ENCODE measurements around the gene CHRND. TPM values are rescaled to one million over a fixed set of nuclear protein-coding genes. Genes with fewer than 3 reads are reported as not detected.

The CHRND gene
- total RNA-seq, 1 donor from 2014 or later, result not detected

DNA sequence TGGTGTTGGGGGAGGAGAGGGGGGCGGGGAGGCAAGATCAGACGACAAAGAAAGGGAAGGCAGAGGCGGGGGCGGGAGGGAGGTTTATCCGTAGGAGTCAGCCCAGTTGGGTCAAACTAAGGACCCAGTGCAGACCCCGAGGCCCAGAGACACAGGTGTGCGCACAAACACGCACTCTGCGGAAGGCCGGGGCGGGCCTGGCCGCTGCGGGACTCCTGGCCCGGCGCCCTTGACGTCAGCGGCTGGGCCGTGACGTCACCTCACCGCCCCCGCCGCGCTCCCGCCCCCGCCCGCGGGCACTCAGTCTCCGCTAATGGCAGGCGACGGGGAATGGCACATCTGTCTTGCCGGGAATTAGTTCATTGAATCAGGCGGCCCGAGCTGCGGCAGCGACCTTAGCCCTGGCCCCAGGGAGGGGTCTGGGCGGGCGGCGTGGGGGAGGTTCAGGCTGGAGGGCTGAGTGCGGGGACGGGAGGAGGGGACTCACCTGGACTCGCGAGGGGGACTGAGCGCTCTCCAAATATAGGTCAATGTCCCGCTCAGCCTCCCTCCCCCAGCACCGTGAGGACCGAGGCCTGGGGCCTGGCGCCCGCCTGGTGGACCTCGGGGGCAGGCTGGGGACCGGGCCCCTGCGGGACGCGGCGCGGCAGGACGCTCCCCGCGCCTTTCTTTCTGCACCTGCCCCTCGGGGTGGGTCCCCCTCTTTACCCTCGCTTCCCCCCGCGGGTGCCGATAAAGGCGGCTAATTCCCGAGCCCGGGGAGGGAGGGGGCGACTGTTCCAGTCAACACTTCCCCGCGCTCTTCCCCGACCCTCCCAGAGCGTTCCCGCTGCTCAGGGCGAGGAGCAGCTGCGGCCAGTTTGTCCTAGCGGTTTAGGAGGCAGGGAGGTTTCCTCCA is 22.8 kb upstream of the CHRND start:
- DNase-seq (ENCODE audit: low spot score), result no peak

DNA sequence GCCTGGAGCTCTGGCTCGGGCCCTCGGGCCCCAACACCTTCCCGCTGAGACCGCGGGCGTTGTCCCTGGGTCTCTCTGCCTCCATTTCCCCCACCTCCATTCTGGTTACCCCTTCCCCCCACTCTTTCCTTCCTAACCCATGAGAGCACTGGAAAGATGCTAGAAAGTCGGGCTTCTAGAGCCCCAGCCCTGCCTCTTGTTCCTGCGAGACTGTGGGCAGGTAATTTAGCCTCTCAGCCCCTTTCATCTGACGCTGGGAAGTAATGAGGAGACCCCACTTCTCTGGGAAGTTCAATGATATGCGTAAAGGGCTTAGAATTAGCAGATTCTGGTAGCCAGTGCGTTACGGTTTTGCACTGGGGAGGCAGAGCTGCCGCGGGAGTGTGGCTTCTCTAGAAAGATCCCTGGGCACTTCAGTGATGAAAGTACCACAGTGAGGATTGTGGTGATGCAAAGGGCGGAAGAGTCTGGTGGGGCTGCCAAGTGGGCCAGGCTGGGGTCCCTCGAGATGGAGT is 22.1 kb upstream of the CHRND start:
- DNase-seq (ENCODE audit: low spot score), result no peak

DNA sequence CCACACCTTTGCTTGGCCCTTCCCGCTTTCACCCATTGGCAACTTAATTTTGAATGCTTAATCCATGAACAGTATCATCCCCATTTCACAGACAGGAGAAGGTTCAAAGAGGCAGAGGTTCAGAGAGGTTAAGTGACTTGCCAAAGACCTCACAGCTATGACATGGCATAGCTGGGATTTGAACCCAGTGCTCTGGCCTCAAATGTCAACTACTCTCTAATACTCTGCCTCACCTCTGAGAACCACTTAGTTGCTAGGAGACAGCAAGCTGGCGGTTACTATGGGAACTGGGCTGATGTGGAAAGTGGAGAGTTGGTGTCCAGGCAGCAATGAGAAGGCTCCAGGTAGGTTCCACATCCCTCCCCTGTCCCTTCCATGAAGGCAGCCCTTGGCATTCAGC is 21.5 kb upstream of the CHRND start:
- no peak for DNase-seq (ENCODE audit: low spot score)

DNA sequence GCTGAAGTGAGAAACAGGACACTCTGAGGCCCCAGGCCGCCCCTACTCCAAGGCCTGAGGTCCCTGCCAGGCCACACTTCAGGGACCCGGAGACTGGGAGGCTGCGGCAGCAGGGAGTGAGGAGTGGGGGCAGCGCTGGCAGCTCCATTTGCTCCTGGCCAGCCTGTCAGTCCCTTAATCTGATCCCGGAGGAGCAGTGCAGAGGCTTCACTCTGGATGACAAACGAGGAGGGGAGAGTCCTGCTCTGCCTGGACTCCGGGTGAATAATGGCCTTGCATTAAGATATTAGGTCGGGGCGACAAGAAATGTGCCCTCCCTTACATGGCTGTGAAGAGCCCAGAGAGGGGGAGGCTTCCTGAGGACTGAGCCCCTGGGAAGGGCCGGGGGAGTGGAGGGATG is 20.1 kb upstream of the CHRND start:
- no peak for DNase-seq (ENCODE audit: low spot score)

DNA sequence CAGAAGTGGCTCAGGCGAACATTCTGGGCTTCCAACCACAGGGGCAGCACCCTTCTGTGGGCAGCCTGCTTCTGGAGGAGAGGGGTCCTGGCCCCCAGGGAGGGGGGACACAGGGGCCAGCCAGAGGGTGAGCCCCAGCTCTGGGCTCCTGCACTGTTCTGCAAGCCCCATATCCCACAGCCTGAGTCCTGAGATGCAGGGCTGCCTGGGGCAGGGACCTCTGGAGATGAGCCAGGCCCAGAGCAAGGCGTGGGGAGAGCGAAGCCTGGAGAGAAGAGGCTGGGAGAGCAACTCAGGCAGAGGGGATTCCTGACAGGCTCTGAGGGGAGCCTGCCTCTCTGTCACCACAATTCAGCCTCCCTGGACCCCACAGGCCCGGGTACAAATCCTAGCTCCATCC is 19.3 kb upstream of the CHRND start:
- DNase-seq (ENCODE audit: low spot score), result no peak

DNA sequence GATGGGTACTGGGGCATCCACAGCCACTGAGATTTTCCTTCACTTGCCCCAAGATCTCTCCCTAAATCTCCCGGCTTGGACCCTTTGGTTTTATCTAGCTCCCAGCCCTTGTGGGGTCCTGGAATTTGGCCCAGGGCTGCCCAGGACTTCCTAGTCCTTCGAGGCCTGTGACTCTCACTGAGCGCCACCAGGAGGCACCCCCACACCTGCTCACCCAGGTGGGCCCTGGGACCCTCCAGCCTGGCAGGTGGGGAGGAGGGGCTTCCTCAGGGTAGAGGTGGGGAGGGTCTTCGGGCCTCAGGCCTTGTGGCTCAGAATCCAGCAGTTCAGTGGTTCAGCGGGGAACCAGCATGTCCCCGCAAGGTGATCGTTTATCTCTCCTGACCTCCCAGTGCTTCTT is 17.7 kb upstream of the CHRND start:
- no peak for DNase-seq (ENCODE audit: low spot score)

DNA sequence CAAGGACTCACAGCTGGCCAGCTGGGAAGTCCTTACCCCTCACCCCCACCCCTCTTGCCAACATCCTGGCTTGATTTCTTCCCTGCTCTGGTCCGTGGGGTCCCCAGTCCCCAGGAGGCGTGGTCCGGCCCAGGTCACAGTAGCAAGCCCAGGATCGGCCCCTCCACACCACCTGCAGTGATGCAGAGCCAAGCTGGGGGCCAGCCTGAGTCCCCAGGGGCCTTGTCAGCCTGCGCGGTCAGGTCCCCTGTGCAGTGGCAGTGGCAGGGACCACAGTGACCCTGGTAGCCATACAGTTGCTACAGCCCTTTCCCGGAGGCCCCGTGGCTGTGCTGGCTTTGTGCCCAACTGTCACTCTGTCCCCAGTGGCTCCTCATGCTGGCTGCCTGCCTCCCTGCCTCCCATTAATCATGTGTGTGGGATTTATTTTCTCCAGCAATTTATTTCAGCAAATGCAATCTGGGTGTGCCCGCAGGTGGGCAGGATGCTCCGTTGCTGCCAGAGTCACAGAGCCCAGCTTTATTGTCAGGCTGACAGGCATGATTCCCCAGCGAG is 14.5 kb upstream of the CHRND start:
- DNase-seq (ENCODE audit: low spot score), result no peak

DNA sequence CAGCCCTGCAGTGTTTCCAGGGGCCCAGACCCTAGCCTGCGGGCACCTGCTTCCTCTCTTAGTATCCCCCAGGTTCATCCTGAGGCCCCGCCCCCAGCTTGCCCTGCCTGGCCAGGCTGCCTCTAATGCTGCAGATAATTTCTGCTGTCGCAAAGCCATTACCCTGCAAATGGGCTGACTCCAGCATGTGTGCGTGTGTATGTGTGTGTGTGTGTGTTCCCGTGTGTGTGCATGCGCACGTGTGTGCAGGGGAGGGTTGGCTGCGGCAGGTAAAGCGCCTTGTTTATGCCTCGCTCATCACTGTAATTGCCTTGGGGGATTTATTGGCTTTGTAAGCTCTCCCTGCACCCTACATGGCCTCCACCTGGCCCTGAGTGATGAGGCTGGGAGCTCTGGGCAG is 13.4 kb upstream of the CHRND start:
- DNase-seq (ENCODE audit: low spot score), result no peak

DNA sequence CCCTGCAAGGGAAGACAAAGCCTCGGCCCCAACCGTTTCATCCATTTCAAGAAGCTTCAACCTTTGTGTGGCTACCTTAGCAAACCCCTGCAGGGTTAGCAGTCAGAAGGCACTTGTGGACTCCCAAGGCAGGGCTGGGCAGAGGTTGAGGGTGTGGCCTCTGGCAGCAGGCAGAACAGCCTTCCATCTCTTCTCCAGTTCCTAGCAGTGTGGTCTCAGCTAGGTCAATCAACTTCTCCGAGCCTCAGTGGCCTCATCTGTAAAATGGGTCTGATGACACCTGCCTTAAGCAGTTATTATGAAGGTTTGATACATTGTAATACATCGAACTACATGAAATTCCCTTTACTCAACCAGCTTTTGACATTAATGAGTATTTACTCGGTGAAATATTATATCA is 12.6 kb upstream of the CHRND start:
- no peak for DNase-seq (ENCODE audit: low spot score)

DNA sequence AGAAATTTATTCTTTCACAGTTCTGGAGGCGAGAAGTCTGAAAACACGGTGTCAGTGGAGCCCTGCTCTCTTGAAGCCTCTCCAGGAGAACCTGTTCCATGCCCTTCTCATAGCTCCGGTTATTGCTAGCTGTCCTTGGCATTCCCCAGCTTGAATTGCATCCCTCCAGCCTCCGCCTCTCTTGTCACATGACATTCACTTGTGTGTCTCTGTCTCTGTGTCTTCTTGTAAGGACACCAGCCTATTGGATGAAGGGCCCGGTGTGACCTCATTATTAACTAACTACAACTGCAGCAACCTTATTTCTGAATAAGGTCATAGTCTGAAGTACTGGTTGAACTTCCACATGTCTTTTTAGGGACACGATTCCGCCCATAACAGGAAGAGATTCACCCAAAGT is 10.3 kb upstream of the CHRND start:
- no peak for DNase-seq (ENCODE audit: low spot score)

DNA sequence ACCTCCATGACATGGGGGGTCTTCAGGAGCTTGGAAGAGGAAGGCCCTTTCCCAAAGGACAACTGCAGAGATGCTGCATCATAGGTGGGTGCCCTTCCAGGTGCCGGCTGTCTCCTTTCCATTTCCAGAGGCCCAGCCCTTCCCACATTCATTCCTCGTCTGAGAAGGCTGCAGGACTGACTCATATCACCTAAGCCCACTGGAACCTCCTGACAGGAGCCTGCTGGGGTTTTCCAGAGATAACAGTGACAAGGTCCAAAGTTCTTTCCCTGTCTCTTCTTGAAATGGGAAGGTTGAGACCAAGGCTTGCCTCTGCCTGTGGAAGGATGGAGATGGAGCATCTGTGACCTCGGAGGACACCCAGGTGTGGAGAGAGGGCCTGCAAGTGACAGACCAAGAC is 9.4 kb upstream of the CHRND start:
- no peak for DNase-seq (ENCODE audit: low spot score)

DNA sequence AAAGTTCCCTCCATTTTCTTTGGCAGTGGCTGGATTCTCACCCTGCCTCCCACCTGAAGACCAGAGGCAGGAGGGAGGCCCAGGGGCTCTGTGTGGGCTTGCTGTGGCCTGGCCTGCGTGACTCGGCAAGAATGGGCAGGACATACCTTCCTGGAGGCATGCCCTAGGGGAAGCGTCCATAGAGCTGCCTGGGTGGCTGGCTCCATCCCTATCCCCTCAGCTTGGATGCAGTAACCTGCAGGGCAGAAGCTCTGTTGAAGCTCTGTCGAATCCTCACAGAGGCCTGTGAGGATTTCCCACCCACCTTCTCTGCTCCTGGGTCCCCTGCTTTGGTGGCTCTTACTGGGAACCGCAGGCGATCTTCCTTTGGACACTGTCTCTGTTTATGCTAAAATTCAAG is 7.1 kb upstream of the CHRND start:
- no peak for DNase-seq (ENCODE audit: low spot score)

DNA sequence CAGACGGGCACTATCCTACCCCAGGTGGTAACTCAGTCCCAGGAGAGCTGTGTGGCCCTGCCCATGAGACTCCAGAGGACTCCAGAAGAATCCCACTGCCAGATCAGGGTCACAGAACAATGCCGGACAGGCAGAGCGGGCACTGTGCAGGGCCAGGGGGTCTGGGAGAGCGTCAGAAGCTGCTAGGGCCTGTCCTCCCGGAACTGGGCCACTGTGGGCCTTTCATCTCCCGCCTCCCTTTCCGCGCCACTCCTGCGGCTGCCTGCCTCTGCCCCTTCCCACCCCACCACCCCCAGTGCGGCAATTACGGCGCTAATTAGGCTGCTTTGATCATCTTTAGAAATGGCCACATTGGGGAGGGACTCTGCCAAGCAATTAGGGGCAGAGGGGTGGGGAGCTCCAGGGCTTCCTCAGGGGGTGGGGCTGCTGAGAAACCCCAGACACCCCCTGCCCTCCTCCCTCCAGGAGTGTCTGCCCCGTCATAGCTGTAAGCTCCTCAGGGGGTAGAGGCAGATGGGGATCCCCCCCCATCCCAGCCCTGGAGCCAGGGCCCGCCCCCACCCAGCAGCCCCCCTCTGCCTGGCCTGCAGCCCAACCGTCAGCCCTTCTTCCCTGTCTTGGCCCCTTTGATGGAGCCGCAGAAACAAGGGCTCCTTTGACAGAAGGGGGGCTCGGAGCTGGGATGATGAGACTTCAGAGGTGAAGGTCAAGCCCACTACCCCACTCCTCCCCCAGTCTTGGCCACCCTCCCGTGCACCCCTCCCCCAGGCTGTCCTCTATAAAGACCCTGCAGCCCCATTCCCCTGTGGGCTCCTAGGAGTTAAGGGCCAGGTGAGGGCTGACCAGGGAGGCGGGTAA is 6.2 kb upstream of the CHRND start, which contains the start of gene PRSS56:
Gene PRSS56, plus strand, starts transcription at position 808 of the 858 bp plus-strand sequence. CDS start 211 bp downstream, outside the sequence.
- DNase-seq (ENCODE audit: low spot score), result no peak

DNA sequence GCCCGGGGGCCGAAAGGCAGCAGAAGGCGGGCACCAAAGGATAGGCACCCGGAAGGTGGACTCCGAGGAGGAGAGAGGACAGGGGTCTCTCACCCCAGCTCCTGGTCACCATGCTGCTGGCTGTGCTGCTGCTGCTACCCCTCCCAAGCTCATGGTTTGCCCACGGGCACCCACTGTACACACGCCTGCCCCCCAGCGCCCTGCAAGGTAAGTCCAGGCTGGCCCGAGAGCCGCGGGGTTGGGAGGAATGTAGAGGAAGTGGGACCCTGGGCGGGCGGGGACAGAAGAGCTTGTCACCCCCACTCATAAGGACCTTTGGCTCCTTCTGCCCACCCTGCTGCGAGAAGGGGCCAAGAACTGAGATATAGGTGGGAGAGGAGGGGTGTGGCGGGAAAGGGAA is 5.5 kb upstream of the CHRND start:
- no peak for DNase-seq (ENCODE audit: low spot score)

DNA sequence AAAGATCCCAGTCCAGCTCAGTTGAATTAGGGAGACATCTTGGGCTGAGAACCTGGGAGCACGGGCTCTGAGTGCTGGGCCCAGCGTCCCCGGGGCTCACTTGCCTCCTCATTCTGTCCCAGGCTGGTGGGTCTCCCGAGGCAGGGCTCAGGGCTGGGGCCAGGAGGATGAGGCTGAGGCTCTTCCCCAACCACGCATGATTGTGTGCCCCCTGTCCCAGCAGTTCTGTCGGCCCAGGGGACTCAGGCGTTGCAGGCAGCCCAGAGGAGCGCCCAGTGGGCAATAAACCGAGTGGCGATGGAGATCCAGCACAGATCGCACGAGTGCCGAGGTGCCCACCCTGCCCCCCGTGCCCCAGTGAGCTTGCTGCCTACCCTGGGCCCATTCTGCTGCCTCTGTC is 4.9 kb upstream of the CHRND start:
- DNase-seq (ENCODE audit: low spot score), result no peak

DNA sequence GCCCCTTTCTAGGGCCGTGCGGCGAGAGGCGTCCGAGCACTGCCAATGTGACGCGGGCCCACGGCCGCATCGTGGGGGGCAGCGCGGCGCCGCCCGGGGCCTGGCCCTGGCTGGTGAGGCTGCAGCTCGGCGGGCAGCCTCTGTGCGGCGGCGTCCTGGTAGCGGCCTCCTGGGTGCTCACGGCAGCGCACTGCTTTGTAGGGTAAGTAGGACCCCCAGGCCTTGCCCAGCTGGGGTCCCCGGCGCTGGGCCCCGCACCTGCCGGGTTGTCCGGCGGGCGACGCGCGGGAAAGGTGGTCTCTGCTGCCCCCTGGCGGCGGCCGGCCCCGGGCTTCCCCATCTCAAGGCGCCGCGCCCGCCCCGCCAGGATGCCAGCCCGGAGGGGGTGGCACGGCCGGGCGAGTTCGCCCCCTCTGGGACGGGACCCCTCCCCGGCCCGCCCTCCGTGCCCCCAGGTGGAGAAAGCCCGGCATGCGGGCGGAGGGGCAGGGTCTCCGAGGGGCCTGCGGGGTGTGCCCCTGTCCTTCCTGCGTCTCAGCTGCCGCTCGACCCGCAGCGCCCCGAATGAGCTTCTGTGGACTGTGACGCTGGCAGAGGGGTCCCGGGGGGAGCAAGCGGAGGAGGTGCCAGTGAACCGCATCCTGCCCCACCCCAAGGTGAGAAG is 3.9 kb upstream of the CHRND start:
- DNase-seq (ENCODE audit: low spot score), result no peak

DNA sequence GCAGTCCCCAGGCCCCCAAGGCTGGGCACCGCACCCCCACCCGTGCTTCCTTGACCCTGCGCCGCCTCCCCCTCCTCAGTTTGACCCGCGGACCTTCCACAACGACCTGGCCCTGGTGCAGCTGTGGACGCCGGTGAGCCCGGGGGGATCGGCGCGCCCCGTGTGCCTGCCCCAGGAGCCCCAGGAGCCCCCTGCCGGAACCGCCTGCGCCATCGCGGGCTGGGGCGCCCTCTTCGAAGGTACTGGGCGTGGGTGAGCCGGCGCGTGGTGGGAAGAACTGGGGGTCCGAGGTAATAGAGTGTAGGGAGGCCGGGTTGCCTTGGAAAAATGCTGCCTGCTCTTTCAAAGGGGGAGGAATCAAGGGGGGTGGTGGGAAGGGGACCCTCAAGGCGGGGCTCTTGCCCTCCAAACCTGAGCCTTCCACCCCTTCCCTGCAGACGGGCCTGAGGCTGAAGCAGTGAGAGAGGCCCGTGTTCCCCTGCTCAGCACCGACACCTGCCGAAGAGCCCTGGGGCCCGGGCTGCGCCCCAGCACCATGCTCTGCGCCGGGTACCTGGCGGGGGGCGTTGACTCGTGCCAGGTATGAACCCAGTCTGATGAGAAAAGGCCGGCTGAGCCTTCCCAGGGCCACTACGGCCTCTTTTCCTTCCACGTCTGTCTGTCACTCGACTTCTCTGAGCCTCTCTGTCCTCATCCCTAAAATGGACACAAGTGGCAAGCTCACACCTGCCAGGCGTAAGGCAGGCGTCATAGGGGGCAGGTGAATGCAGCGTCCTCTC is 3.1 kb upstream of the CHRND start:
- no peak for DNase-seq (ENCODE audit: low spot score)

DNA sequence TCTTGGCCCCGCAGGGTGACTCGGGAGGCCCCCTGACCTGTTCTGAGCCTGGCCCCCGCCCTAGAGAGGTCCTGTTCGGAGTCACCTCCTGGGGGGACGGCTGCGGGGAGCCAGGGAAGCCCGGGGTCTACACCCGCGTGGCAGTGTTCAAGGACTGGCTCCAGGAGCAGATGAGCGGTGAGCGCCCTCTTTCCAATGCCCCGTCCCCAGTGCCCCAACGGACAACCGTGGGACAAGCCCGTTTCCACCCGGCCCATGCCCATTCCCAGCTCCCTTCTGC is 2.6 kb upstream of the CHRND start:
- no peak for DNase-seq (ENCODE audit: low spot score)

DNA sequence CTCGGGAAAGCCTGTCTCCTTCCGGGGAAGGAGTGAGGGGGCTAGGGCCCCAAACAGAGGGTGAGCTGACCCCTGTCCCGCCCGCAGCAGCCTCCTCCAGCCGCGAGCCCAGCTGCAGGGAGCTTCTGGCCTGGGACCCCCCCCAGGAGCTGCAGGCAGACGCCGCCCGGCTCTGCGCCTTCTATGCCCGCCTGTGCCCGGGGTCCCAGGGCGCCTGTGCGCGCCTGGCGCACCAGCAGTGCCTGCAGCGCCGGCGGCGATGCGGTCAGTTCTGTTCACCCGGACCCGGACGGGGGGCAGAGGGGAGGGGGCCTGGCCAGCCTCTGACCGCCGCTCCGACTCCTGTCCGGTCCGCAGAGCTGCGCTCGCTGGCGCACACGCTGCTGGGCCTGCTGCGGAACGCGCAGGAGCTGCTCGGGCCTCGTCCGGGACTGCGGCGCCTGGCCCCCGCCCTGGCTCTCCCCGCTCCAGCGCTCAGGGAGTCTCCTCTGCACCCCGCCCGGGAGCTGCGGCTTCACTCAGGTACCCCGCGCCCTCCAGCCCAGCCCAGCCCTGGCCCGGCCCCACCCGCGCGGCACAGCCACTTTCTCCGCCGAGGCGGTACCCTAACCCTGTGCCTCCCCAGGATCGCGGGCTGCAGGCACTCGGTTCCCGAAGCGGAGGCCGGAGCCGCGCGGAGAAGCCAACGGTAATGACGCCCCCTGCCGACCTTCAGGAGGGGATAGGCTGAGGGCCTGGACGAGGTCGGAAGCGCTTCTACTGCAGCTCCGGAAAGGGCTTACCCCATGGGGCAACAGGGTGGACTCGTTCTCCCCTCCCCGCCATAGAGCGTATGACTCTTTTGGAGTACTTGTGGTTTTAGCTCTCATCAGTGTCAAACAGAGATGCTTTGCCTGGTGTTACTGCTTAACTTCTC is 2.0 kb upstream of the CHRND start:
- no peak for DNase-seq (ENCODE audit: low spot score)

DNA sequence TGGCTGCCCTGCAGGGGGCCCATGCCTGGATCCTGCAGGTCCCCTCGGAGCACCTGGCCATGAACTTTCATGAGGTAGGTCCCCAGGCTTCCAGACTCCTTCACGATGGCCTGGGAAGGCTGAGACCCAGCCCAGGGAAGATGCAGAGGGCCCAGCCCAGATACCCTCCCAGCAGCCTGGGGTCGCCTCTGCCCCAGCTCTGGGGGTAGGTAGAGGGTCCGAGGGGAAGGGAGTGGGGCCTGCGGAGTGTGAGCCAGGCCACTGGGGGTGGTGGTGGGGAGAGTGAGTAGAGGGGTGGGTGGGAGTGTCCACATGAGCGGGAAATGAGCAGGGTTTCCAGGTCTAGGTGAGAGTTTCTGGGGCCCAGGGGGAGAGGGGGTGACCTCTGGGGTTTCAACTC is 1.2 kb upstream of the CHRND start:
- no peak for DNase-seq (ENCODE audit: low spot score)

All from ureter (tissue), 1 donor.